ENCODE results near the gene LHFPL3.

LHFPL3 gene

GRCh38 chr7:104458875-104459274, 130.5 kb downstream of the LHFPL3 start:
- Histone ChIP-seq H3K4me3 (no peak overlapping the region), H3K27ac (no peak overlapping the region)

DNA sequence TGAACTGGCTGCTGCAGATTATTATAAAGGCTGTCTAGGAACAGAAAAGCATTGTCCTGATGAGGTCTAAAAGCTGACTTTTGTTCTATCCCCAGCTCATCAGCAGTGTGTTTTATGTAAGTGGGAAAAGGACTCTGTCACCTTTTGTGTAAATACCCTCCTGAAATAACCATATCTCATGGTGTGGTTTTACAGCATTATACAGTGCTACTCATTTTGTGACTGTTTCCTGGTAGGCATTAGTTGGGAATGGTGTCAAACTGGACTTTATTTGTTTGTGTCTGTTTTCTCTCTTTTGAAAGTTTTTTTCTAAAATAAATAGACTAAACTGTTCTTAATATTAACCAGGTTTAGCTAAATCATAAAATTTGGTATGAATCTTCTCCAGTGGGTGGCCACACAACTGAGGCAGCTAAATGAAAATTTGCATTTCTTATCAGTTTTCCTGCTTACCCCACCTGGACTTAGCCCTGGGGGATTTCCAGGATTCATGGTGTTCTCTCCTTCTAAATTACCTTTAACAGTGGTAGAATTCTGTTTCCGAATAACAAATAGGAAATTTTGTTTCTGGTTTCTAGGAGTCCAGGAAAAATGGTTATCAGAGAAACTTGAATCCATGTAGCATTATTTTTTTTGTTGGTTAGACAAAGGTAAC, 140.9 kb downstream of the LHFPL3 start:
- Histone ChIP-seq H3K4me3 (no peak overlapping the region), H3K27ac (no peak overlapping the region)

GRCh38 chr7:104480529-104480928, 152.1 kb downstream of the LHFPL3 start:
- no peak overlapping the region for H3K4me3 ChIP-seq
- H3K27ac ChIP-seq = no peak overlapping the region

GRCh38 chr7:104482362-104483037, 154.1 kb downstream of the LHFPL3 start:
- H3K4me3 ChIP-seq = no peak overlapping the region
- no peak overlapping the region for H3K27ac ChIP-seq

DNA sequence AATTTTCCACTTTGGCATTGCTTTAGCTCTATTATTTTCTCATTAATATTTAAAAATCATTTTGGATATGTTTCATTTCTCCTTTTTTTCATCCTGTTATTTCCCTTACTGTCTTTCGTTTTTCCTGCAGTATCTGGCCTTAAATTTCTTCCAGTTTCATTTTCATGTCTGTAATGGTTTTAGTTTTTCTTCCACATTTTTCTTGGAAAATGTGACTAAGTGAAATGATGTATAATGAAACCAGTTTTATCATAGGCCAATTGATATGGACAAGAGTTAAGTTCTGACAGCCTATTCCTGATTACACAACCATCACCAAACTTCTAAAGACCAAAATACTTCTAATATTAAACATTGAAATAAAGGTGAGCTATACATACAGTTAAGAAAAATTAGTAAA, 158.5 kb downstream of the LHFPL3 start:
- Histone ChIP-seq H3K27ac (no peak overlapping the region), H3K4me3 (no peak overlapping the region)

- Histone ChIP-seq H3K27ac (no peak overlapping the region), H3K4me3 (no peak overlapping the region)
Measured at GRCh38 chr7:104487642-104488041, 159.2 kb downstream of the LHFPL3 start.

GRCh38 chr7:104497379-104497967, 169.1 kb downstream of the LHFPL3 start:
- H3K4me3 ChIP-seq = no peak overlapping the region

DNA sequence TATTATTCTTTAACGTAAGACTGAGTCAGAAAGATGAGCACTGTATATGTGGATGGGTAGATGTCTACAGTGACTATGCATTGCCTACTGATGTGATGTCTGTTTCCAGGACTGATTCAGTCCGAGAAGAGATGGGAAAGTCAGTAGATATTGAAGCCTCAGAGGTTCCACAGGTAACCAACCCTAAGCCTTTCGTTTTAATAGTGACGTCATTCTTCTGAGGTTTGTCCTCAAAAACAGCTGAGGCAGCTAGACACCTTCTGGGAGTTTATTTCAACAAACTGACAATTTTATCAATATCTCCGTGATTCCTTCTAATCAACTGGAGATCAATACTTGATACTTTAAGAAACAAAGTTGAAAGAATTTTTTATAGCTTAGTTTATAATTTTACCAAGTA, 171.6 kb downstream of the LHFPL3 start:
- no peak overlapping the region for H3K4me3 ChIP-seq
- no peak overlapping the region for H3K27ac ChIP-seq

More at GRCh38 chr7:104497379-104497967, 169.1 kb downstream of the LHFPL3 start:
- no peak overlapping the region for H3K27ac ChIP-seq

GRCh38 chr7:104509874-104510273, 181.5 kb downstream of the LHFPL3 start:
- no peak overlapping the region for H3K4me3 ChIP-seq
- no peak overlapping the region for H3K27ac ChIP-seq

- H3K27ac ChIP-seq = no peak overlapping the region
- no peak overlapping the region for H3K4me3 ChIP-seq
Measured at GRCh38 chr7:104524853-104525252, 196.4 kb downstream of the LHFPL3 start.

GRCh38 chr7:104528142-104528541, 199.7 kb downstream of the LHFPL3 start:
- H3K27ac ChIP-seq = no peak overlapping the region
- no peak overlapping the region for H3K4me3 ChIP-seq

DNA sequence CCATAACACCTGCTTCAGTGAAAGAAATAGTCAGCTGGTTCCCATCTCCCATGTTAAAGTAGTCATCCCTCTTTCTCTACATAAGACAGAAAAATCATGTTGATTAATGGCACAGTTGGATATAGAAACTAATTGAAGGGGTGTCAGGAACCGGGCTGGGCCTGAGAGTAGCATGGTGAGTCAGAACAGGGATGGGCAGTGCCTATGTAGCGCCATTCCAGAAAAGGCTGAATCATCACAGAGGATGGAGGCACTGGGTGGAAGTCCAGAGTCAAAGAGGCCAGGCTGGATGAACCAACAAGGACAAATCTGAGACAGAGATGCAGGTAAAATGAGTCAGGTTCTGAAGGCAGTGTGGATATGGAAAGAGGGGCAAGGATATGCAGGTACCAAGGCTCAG, 201.2 kb downstream of the LHFPL3 start:
- Histone ChIP-seq H3K27ac (no peak overlapping the region), H3K4me3 (no peak overlapping the region)

DNA sequence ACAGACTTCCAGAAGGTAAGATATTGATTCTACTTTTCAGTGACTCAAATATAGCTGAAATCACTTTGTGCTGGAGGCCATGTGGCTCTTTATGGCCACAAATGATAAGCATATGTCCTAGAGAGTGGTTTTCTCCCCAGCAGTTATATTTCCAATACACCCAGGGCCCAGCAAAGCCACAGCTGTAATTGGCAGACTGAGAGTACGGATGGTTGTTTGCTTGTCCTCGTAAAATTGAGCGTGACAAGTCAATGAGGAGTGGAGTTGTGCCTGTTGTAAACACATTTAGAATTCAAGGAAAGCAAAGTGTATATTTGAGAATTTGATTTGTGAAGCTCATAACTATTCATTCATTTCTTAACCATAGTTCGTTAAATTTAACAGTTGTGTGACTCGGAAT, 201.8 kb downstream of the LHFPL3 start:
- H3K27ac ChIP-seq = no peak overlapping the region
- no peak overlapping the region for H3K4me3 ChIP-seq

DNA sequence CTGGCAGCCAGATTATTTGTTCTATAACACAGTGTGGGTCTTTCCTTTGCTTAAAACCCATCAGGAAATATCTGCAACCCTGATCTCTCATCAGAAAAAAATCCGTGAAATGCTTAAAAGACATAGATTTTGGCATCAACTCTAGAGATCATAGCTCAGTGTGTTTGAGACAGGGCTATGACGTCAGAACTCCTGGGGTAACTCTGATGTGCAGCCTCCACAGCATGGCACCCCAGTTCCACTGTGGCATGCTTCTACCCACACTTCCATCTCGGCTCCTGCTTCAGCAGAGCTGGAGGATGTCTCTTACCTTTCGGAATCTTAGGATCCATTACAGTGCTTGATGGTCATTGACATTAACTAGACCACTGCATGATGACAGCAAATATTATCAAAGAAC, 205.7 kb downstream of the LHFPL3 start:
- H3K4me3 ChIP-seq = no peak overlapping the region
- H3K27ac ChIP-seq = no peak overlapping the region

GRCh38 chr7:104535841-104536240, 207.4 kb downstream of the LHFPL3 start:
- Histone ChIP-seq H3K4me3 (no peak overlapping the region), H3K27ac (no peak overlapping the region)

GRCh38 chr7:104536956-104537355, 208.6 kb downstream of the LHFPL3 start:
- no peak overlapping the region for H3K4me3 ChIP-seq
- no peak overlapping the region for H3K27ac ChIP-seq

DNA sequence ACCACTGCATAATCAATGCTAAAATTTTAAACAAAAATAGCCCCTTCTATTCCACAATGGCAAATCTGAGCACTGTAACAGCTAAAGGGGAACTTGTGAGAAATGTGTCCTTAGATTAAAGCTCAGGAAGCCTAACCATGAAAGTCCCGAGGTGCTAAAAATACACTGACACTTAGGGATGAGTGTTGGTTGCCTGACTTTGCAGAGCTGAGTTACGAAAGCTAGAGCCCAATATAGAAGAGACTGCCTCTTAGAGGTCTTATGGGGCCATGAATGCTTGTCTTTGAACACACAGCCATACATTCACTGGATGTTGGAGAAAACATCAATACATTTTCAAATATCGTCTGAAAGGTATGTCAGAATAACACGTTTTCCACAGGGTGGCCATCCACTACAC, 209.7 kb downstream of the LHFPL3 start:
- no peak overlapping the region for H3K4me3 ChIP-seq
- H3K27ac ChIP-seq = no peak overlapping the region

DNA sequence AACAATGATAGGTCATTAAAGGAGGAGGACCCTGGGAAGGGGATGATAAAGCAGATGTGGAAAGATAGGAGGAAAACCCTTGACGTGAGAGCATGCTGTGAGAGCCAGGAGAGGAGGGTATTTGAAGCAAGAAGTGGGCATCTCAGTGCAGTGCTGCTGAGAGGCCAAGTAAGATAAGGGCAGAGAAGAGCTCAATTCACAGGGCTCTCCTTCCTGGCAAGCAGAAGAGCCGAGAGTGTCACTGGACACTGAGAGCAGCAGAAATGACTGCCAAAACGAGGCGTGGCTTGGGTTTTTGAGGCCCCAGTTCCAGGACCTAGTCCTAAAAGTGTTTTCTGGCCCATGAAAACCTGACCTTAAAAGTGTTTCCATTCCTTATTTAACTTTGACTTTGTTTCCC, 213.5 kb downstream of the LHFPL3 start:
- Histone ChIP-seq H3K4me3 (no peak overlapping the region), H3K27ac (no peak overlapping the region)

DNA sequence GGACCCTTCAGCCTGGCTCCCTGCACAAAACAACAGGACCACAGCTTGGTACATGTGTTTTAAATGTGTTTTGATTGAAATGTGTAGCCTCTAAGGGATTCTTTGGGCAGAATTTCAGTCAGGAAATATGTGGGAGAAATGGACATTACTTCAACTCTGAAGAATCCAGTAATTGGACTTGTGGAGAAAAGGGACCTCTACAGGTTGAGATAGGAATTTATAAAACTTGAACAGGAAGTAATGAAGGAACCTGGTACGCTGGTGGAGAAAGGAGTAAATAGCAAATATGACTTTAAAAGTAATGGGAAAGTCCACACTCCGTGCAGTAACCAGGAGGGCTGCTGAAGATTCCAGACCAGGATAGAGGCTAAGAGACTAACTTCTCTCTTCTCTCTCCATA, 220.5 kb downstream of the LHFPL3 start:
- Histone ChIP-seq H3K4me3 (no peak overlapping the region), H3K27ac (no peak overlapping the region)

GRCh38 chr7:104550362-104550761, 222.0 kb downstream of the LHFPL3 start:
- Histone ChIP-seq H3K27ac (no peak overlapping the region), H3K4me3 (no peak overlapping the region)

GRCh38 chr7:104551226-104551625, 222.8 kb downstream of the LHFPL3 start:
- H3K4me3 ChIP-seq = no peak overlapping the region

More at GRCh38 chr7:104551226-104551625, 222.8 kb downstream of the LHFPL3 start:
- H3K27ac ChIP-seq = no peak overlapping the region

Measured in skin epidermis (tissue), 12 donors.